Lower leg skin (tissue), 4 donors: ENCODE data around the gene SLC46A1. TPM values are rescaled to one million over a fixed set of nuclear protein-coding genes. Genes with fewer than 3 reads are reported as not detected.

Experiments used
- DNase-seq, 2 donors: peaks; one replicate each; pipeline ENCODE4 v3.0.0-alpha.2; 2019; ENCODE audit warnings: low spot score in 2 of 2
- H3K4me3 ChIP-seq: fragments of 200-600 bp; sonication (generic); 2 replicates; pipeline ENCODE4 v1.5.1; 2017; ENCODE audit warnings: mild to moderate bottlenecking, low read depth; ENCODE audit not compliant: poor library complexity, severe bottlenecking
- CTCF ChIP-seq, 3 donors: fragments of 450-650 bp; IDR thresholded peaks; one replicate each; pipeline ENCODE4 v1.5.1; 2016; ENCODE audit warnings: antibody characterized with exemption in 3 of 3, mild to moderate bottlenecking in 3 of 3, moderate library complexity in 2 of 3
- POLR2A ChIP-seq, 2 donors: fragments of 450-650 bp; IDR thresholded peaks; one replicate each; pipeline ENCODE4 v1.6.1; 2016 to 2017; ENCODE audit warnings: antibody characterized with exemption in 2 of 2, mild to moderate bottlenecking in 1 of 2, moderate library complexity in 1 of 2
- WGBS, 2 donors: methylation state at CpG; one replicate each; pipeline ENCODE4 v1.1.5; 2018; 5-methylcytosine and 5-hydroxymethylcytosine counted together
- intact Hi-C: fragments of 100-400 bp; cut with DNase I; formaldehyde crosslinking; loops from one replicate; pipeline ENCODE4 v1.15.0; 2023; ENCODE audit warnings: low total_unique reads
- total RNA-seq, 4 donors: library from RNA; depleted of rRNA; stranded (reverse); fragments of >200 nt; gene quantifications; one replicate each; pipeline ENCODE4 v1.1.0, GENCODE V29; 2016

The SLC46A1 gene
- total RNA-seq, 4 donors from 2014 or later, result 0.89 to 11.5 (median 4.5) TPM

GRCh38 chr17:28406473-28406814 is 432 bp upstream of the SLC46A1 start:
- intact Hi-C loops, result no loop called here
- DNase-seq, result no peak
- 18 to 23% methylated on average over 7 to 9 of the region's 9 CpGs for WGBS, 2 donors
- peak overlapping the region; percentile 66 for H3K4me3 ChIP-seq
- TF ChIP-seq CTCF (IDR thresholded peaks at IDR 0.05), result no peak
- TF ChIP-seq POLR2A (IDR thresholded peaks at IDR 0.05), result no peak

GRCh38 chr17:28404812-28405570 is 1.0 kb downstream of the SLC46A1 start:
- intact Hi-C loops, result no loop called here
- no peak overlapping the region for H3K4me3 ChIP-seq
- no peak for DNase-seq
- 58 to 62% methylated on average over 33 of the region's 33 CpGs for WGBS, 2 donors
- TF ChIP-seq POLR2A (IDR thresholded peaks at IDR 0.05) (no peak), CTCF (IDR thresholded peaks at IDR 0.05) (no peak)

- no peak for DNase-seq
- TF ChIP-seq POLR2A (IDR thresholded peaks at IDR 0.05), result no peak
- no peak for TF ChIP-seq CTCF (IDR thresholded peaks at IDR 0.05)
- WGBS, 2 donors, result 89 to 93% methylated on average over 5 of the region's 5 CpGs
- intact Hi-C loops, result no loop called here
- H3K4me3 ChIP-seq, result no peak overlapping the region
Measured at GRCh38 chr17:28404461-28404811, 1.6 kb downstream of the SLC46A1 start.

- H3K4me3 ChIP-seq, result no peak overlapping the region
- intact Hi-C loops, result no loop called here
- DNase-seq, result no peak
- WGBS, 2 donors, result 75 to 81% methylated on average over 2 of the region's 2 CpGs
- TF ChIP-seq CTCF (IDR thresholded peaks at IDR 0.05), result no peak
- TF ChIP-seq POLR2A (IDR thresholded peaks at IDR 0.05), result no peak
Measured at GRCh38 chr17:28404007-28404406, 2.0 kb downstream of the SLC46A1 start.

- 89 to 96% methylated on average over 6 of the region's 6 CpGs for WGBS, 2 donors
- intact Hi-C loops, result no loop called here
- TF ChIP-seq CTCF (IDR thresholded peaks at IDR 0.05) (no peak), POLR2A (IDR thresholded peaks at IDR 0.05) (no peak)
- no peak for DNase-seq
- H3K4me3 ChIP-seq, result no peak overlapping the region
Measured at GRCh38 chr17:28402844-28403243, 3.2 kb downstream of the SLC46A1 start.

- no peak overlapping the region for H3K4me3 ChIP-seq
- intact Hi-C loops, result no loop called here
- WGBS, 2 donors, result 39 to 49% methylated on average over 3 of the region's 3 CpGs
- no peak for TF ChIP-seq CTCF (IDR thresholded peaks at IDR 0.05)
- no peak for TF ChIP-seq POLR2A (IDR thresholded peaks at IDR 0.05)
- DNase-seq, result no peak
Measured at GRCh38 chr17:28402224-28402630, 3.8 kb downstream of the SLC46A1 start.
